ENCODE data around the gene RGS6.

The RGS6 gene

DNA sequence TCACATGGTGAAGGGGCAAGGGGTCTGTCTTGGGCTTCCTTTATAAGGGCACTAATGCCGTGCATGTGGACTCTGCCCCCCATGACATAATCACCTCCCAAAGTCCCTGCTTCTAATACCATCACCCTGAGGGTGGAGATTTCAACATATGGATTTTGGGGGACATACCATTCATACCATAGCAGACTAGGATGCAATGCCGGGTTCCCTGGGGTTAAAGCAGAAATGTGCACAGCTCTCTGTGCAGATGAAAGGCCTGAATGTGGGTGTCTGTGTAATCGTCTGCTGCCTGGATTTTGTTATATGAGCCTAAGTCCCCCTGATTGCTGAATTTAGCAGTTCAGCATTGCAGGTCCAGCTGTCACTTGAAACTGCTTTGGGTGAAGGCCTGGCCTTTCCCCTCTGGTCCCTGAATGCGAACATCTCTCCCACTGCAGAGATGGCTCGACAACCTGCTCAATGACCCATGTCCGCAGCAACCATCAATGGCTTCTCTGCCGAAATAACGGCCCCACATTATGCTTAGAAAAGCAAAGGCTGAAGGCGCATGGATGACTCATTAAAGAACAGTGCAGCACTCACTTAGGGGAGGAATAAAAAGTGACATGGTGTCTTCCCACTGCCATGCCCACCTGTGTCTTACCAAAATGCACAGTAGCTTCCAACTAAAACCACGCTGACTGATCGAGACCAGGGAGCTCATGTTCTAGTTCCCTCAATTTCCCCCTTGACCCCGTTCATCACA lies 675.3 kb downstream of the RGS6 start:
- TF ChIP-seq EZH2phosphoT487 (IDR thresholded peaks at IDR 0.05; ENCODE audit: borderline replicate concordance, low read length): no peak
- TF ChIP-seq, protein P1, sequence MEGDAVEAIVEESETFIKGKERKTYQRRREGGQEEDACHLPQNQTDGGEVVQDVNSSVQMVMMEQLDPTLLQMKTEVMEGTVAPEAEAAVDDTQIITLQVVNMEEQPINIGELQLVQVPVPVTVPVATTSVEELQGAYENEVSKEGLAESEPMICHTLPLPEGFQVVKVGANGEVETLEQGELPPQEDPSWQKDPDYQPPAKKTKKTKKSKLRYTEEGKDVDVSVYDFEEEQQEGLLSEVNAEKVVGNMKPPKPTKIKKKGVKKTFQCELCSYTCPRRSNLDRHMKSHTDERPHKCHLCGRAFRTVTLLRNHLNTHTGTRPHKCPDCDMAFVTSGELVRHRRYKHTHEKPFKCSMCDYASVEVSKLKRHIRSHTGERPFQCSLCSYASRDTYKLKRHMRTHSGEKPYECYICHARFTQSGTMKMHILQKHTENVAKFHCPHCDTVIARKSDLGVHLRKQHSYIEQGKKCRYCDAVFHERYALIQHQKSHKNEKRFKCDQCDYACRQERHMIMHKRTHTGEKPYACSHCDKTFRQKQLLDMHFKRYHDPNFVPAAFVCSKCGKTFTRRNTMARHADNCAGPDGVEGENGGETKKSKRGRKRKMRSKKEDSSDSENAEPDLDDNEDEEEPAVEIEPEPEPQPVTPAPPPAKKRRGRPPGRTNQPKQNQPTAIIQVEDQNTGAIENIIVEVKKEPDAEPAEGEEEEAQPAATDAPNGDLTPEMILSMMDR (IDR thresholded peaks at IDR 0.05; ENCODE audit: low read depth, low read length, poor library complexity, severe bottlenecking): no peak
- H3K27ac ChIP-seq (ENCODE audit: low read depth, low read length): no peak overlapping the region

DNA sequence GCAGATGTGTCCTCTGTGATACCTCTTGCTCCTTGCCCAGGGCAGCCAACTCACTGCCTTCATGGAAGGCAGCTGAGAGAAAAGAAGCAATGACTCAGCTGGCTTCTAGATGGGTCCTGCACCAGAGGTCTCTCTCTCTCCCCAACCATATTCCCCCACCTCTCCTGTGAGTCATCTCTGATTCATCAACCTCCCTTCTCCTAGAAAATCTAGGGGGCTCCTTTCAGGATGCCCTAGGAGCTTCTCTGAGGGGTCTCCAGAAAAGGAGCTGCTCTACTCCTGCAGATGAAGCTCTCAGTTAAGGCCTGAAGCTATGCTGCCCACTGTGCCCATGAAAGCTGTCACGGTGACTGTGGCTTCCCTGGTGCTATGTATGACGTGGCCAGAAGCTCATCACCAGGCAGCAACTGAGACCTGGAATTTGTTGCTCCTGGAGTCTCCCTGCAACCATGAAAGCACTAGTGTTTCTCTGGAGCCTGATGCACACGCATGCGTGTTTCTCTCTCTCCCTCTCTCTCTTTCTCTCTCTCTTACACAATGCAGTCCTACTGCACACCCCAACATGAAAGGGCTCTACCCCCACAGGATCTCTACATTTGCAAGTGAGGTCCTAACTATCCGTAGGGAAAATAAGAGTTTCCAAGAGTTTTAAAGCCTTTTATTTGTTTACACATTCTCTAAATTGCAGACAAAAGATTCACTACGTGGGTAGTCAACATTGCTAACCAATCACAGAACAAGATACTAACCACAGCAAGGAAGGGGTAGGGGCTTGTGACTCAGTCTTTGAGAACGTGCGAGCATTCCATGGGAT lies 676.4 kb downstream of the RGS6 start:
- Histone ChIP-seq H3K36me3 (ENCODE audit: control insufficient read depth, low read length) (no peaks in the 10 kb centered on the region), H3F3A (ENCODE audit: control insufficient read depth, insufficient read depth) (no peaks in the 10 kb centered on the region), H3K4me3 (ENCODE audit: low read length) (no peak overlapping the region), H4K20me1 (ENCODE audit: control insufficient read depth, insufficient read depth, low read depth, low read length) (no peaks in the 10 kb centered on the region), H3K79me2 (ENCODE audit: control insufficient read depth, low read length) (no peaks in the 10 kb centered on the region), H3K27ac (ENCODE audit: low read depth, low read length) (no peak overlapping the region), H3K9me2 (replicated peaks; ENCODE audit: control insufficient read depth, low read length) (no peaks in the 10 kb centered on the region), H3K4me1 (ENCODE audit: control insufficient read depth, low read length) (no peaks in the 10 kb centered on the region), H3K27me3 (ENCODE audit: control insufficient read depth, low read length) (no peaks in the 10 kb centered on the region), H3K9me3 (ENCODE audit: control insufficient read depth, insufficient read depth, low read length) (no peaks in the 10 kb centered on the region), H3K4me2 (ENCODE audit: low read length) (no peak overlapping the region)
- TF ChIP-seq, protein P1 (IDR thresholded peaks at IDR 0.05; ENCODE audit: low read depth, low read length, poor library complexity, severe bottlenecking): no peak
- no peak for TF ChIP-seq EZH2phosphoT487 (IDR thresholded peaks at IDR 0.05; ENCODE audit: borderline replicate concordance, low read length)

More for the DNA sequence above, 675.3 kb downstream of the RGS6 start:
- Histone ChIP-seq H3F3A (ENCODE audit: control insufficient read depth, insufficient read depth) (no peaks in the 10 kb centered on the region), H3K36me3 (ENCODE audit: control insufficient read depth, low read length) (no peaks in the 10 kb centered on the region), H3K4me3 (ENCODE audit: low read length) (no peak overlapping the region), H3K9me3 (ENCODE audit: control insufficient read depth, insufficient read depth, low read length) (no peaks in the 10 kb centered on the region), H3K79me2 (ENCODE audit: control insufficient read depth, low read length) (no peaks in the 10 kb centered on the region), H4K20me1 (ENCODE audit: control insufficient read depth, insufficient read depth, low read depth, low read length) (no peaks in the 10 kb centered on the region), H3K4me2 (ENCODE audit: low read length) (no peak overlapping the region), H3K9me2 (replicated peaks; ENCODE audit: control insufficient read depth, low read length) (no peaks in the 10 kb centered on the region), H3K4me1 (ENCODE audit: control insufficient read depth, low read length) (no peaks in the 10 kb centered on the region), H3K27me3 (ENCODE audit: control insufficient read depth, low read length) (no peaks in the 10 kb centered on the region)

DNA sequence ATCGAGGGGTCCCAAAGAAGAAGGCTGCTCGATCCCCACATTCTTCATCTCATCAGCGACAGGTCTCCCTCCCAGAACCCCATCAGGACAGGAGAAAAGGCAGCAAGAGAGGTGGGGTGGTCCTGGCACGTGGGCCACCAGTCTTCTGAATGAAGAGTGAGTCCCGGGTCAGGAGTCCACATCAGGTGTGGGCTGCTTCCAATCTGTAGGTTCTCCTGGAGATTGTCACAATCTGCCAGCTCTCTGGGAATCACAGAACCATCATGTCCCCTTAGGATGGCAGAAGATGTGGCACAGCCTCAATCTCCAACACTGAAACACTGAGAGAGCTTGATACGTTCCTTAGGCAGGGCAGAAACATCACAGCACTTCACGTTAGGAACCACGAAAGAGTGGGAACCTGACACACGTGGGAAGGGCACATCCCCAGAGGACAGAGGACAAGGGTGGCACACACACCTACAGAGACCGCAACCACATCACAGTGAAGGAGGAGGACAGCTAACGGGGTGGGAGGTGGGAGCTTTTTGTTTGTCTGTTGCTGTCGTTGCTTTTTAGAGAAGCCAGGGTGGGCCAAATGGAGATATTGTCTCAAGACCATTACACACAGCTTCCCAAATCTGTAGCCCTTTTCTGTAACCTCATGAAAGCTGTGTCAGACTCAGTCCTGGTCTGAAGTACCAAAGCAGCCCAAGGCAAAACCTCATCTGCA lies 677.1 kb downstream of the RGS6 start:
- TF ChIP-seq, protein P1 (IDR thresholded peaks at IDR 0.05; ENCODE audit: low read depth, low read length, poor library complexity, severe bottlenecking): no peak
- TF ChIP-seq EZH2phosphoT487 (IDR thresholded peaks at IDR 0.05; ENCODE audit: borderline replicate concordance, low read length): no peak
- H3K9me3 ChIP-seq (ENCODE audit: control insufficient read depth, insufficient read depth, low read length): no peaks in the 10 kb centered on the region
- H3K36me3 ChIP-seq (ENCODE audit: control insufficient read depth, low read length): no peaks in the 10 kb centered on the region
- no peak overlapping the region for H3K4me2 ChIP-seq (ENCODE audit: low read length)
- no peaks in the 10 kb centered on the region for H3K27me3 ChIP-seq (ENCODE audit: control insufficient read depth, low read length)
- H3F3A ChIP-seq (ENCODE audit: control insufficient read depth, insufficient read depth): no peaks in the 10 kb centered on the region
- H3K27ac ChIP-seq (ENCODE audit: low read depth, low read length): no peak overlapping the region
- no peaks in the 10 kb centered on the region for H3K4me1 ChIP-seq (ENCODE audit: control insufficient read depth, low read length)
- H4K20me1 ChIP-seq (ENCODE audit: control insufficient read depth, insufficient read depth, low read depth, low read length): no peaks in the 10 kb centered on the region
- no peaks in the 10 kb centered on the region for H3K79me2 ChIP-seq (ENCODE audit: control insufficient read depth, low read length)
- no peaks in the 10 kb centered on the region for H3K9me2 ChIP-seq (replicated peaks; ENCODE audit: control insufficient read depth, low read length)
- H3K4me3 ChIP-seq (ENCODE audit: low read length): no peak overlapping the region

Data from DOHH2 (cell line).